Uterus (tissue), 4 donors: ENCODE results near the gene DMC1. TPM values are rescaled to one million over a fixed set of nuclear protein-coding genes. Genes with fewer than 3 reads are reported as not detected.

ENCODE experiments used
- DNase-seq, 2 donors: peaks; one replicate each; pipeline ENCODE4 v3.0.0-alpha.2; 2019 to 2020
- H3K27ac ChIP-seq, 2 donors: fragments of 200-600 bp; sonication (generic); 1 replicate in 1 of 2; 2 replicates in 1 of 2; pipeline ENCODE4 v1.5.1; 2016 to 2018
- H3K27me3 ChIP-seq, 2 donors: fragments of 200-600 bp; sonication (generic); one replicate each; pipeline ENCODE4 v1.5.1; 2018 to 2019; ENCODE audit warnings: control low read depth in 1 of 2
- H3K36me3 ChIP-seq, 2 donors: fragments of 200-600 bp; sonication (generic); one replicate each; pipeline ENCODE4 v1.5.1; 2019; ENCODE audit warnings: control low read depth in 1 of 2
- H3K4me1 ChIP-seq, 2 donors: fragments of 200-600 bp; sonication (generic); one replicate each; pipeline ENCODE4 v1.5.1; 2018 to 2019; ENCODE audit warnings: control low read depth in 1 of 2
- H3K4me3 ChIP-seq, 2 donors: fragments of 200-600 bp; sonication (generic); 1 replicate in 1 of 2; 2 replicates in 1 of 2; pipeline ENCODE4 v1.5.1; 2018 to 2019; ENCODE audit warnings: mild to moderate bottlenecking in 1 of 2
- H3K9me3 ChIP-seq, 2 donors: fragments of 200-600 bp; sonication (generic); one replicate each; pipeline ENCODE4 v1.5.1; 2019; ENCODE audit warnings: control low read depth in 1 of 2
- CTCF ChIP-seq, 4 experiments: fragments of 200-600 bp in 2 of 4; fragments of 450-650 bp in 2 of 4; sonication (generic) in 2 of 4; IDR thresholded peaks; one replicate each; pipeline ENCODE4 v1.5.1; 2016 to 2019; ENCODE audit warnings: antibody characterized with exemption in 4 of 4, mild to moderate bottlenecking in 2 of 4, moderate library complexity in 1 of 4
- POLR2A ChIP-seq, 2 donors: fragments of 450-650 bp; IDR thresholded peaks; one replicate each; pipeline ENCODE4 v1.6.1; 2016; ENCODE audit warnings: antibody characterized with exemption in 2 of 2, mild to moderate bottlenecking in 1 of 2, moderate library complexity in 1 of 2
- intact Hi-C: fragments of 100-400 bp; cut with DNase I; formaldehyde crosslinking; loops from one replicate; pipeline ENCODE4 v1.15.1; 2023; ENCODE audit warnings: low total_unique reads
- total RNA-seq, 4 donors: library from RNA; depleted of rRNA in 3 of 4; stranded (reverse); fragments of >200 nt in 3 of 4; gene quantifications; one replicate each; pipeline versions ENCODE4 v1.1.0 to v1.2.4, GENCODE V29; 2014 to 2023
- donor health status: DM: yes; HTN: yes; CAD: no.

DMC1 gene
- total RNA-seq, 4 donors from 2014 or later = 0.26 to 8.4 (median 5.2) TPM; not detected in 1

GRCh38 chr22:38566726-38567504 is 3.1 kb downstream of the DMC1 start:
- Histone ChIP-seq H3K4me3 (no peak overlapping the region), H3K27ac (no peak overlapping the region), H3K4me1 (peaks cover 3 to 7% of the 10 kb centered on the region in 2 donors), H3K36me3 (no peaks in the 10 kb centered on the region), H3K27me3 (no peaks in the 10 kb centered on the region), H3K9me3 (no peaks in the 10 kb centered on the region)
- TF ChIP-seq POLR2A (IDR thresholded peaks at IDR 0.05) (no peak), CTCF (IDR thresholded peaks at IDR 0.05) (no peak)
- DNase-seq = no peak
- intact Hi-C loops = no loop called here

DNA sequence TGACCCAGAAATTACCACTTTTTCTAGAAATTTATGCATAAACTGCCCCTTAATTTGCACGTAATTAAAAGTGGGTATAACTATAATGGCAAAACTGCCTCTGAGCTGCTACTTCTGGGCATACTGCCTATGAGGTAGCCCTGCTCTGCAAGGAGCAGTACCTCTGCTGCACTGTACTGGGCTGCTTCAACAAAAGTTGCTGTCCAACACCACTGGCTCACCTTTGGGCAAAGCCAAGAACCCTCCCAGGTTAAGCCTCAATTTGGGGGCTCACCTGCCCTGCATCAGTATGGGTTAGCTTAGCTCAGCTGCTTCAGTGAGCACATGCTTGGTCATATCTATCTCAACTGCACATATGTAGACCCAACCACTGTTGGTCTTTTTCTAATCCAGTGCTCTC is 4.5 kb downstream of the DMC1 start:
- no peaks in the 10 kb centered on the region for H3K9me3 ChIP-seq
- no peak for DNase-seq
- H3K27ac ChIP-seq = no peak overlapping the region
- H3K36me3 ChIP-seq = no peaks in the 10 kb centered on the region
- no peaks in the 10 kb centered on the region for H3K4me1 ChIP-seq
- TF ChIP-seq CTCF (IDR thresholded peaks at IDR 0.05) (no peak), POLR2A (IDR thresholded peaks at IDR 0.05) (no peak)
- H3K27me3 ChIP-seq = no peaks in the 10 kb centered on the region
- H3K4me3 ChIP-seq = no peak overlapping the region
- intact Hi-C loops = no loop called here

GRCh38 chr22:38564669-38565068 is 5.3 kb downstream of the DMC1 start:
- H3K4me3 ChIP-seq = no peak overlapping the region
- H3K27me3 ChIP-seq = no peaks in the 10 kb centered on the region
- H3K36me3 ChIP-seq = no peaks in the 10 kb centered on the region
- TF ChIP-seq POLR2A (IDR thresholded peaks at IDR 0.05) = no peak
- TF ChIP-seq CTCF (IDR thresholded peaks at IDR 0.05) = no peak
- intact Hi-C loops = no loop called here
- no peaks in the 10 kb centered on the region for H3K4me1 ChIP-seq
- H3K9me3 ChIP-seq = no peaks in the 10 kb centered on the region
- no peak for DNase-seq
- no peak overlapping the region for H3K27ac ChIP-seq

DNA sequence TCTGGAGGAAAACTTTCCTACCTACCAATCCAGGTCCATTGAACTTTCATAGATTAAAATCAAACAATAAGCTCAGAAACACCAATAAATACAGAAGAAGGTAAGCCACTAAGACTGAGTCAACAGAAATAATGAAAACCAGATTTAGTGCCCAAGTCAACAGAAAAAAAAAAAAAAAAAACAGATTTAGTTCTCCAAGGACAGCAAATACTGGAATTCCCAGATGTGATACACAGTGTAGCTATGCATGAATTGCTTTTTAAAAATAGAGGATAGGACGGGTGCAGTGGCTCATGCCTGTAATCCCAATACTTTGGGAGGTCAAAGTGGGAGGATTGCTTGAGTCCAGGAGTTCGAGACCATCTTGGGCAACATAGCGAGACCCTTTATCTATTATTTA is 15.7 kb downstream of the DMC1 start:
- DNase-seq = no peak
- intact Hi-C loops = no loop called here
- H3K4me1 ChIP-seq = no peaks in the 10 kb centered on the region

More for the DNA sequence above, 15.7 kb downstream of the DMC1 start:
- no peaks in the 10 kb centered on the region for H3K36me3 ChIP-seq
- H3K27me3 ChIP-seq = no peaks in the 10 kb centered on the region
- no peak overlapping the region for H3K4me3 ChIP-seq
- no peak for TF ChIP-seq POLR2A (IDR thresholded peaks at IDR 0.05)
- no peak for TF ChIP-seq CTCF (IDR thresholded peaks at IDR 0.05)
- H3K9me3 ChIP-seq = no peaks in the 10 kb centered on the region
- H3K27ac ChIP-seq = no peak overlapping the region
